Vagina (tissue), 2 donors: Measurements from ENCODE around the gene TMEM167A.

Experiments used
- POLR2A ChIP-seq, 2 donors: fragments of 450-650 bp; IDR thresholded peaks; one replicate each; pipeline ENCODE4 v1.6.1; 2017; ENCODE audit warnings: antibody characterized with exemption in 2 of 2, mild to moderate bottlenecking in 2 of 2, moderate library complexity in 2 of 2
- TF ChIP-seq, protein P1 (sequence below), 3 experiments: fragments of 450-650 bp in 2 of 3; fragments of 200-600 bp in 1 of 3; sonication (generic) in 1 of 3; IDR thresholded peaks; one replicate each; pipeline ENCODE4 v1.5.1; 2017 to 2019; ENCODE audit warnings: antibody characterized with exemption in 3 of 3, mild to moderate bottlenecking in 2 of 3, moderate library complexity in 2 of 3

DNA sequence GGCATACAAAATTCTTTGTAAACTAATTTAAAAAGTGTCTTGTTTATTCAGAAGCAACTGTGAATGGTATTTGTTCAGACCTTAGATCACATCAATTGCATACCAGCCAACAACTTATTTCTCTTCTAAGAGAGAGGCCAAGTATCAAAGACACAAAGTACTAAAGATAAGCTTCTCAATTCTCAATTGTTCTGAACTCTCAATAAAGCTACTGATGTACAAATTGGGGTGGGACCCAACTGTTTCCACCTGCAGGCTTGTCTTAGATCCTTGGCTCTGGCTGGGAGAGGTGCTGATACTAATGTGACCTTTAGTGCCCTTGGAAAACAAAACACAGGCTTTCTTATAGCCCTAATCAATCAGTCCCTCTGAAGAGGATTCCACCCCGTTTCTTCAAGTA is 22.3 kb upstream of the TMEM167A start:
- TF ChIP-seq, protein P1, sequence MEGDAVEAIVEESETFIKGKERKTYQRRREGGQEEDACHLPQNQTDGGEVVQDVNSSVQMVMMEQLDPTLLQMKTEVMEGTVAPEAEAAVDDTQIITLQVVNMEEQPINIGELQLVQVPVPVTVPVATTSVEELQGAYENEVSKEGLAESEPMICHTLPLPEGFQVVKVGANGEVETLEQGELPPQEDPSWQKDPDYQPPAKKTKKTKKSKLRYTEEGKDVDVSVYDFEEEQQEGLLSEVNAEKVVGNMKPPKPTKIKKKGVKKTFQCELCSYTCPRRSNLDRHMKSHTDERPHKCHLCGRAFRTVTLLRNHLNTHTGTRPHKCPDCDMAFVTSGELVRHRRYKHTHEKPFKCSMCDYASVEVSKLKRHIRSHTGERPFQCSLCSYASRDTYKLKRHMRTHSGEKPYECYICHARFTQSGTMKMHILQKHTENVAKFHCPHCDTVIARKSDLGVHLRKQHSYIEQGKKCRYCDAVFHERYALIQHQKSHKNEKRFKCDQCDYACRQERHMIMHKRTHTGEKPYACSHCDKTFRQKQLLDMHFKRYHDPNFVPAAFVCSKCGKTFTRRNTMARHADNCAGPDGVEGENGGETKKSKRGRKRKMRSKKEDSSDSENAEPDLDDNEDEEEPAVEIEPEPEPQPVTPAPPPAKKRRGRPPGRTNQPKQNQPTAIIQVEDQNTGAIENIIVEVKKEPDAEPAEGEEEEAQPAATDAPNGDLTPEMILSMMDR (IDR thresholded peaks at IDR 0.05) = no peak
- no peak for TF ChIP-seq POLR2A (IDR thresholded peaks at IDR 0.05)
